Neural progenitor cell (in vitro differentiated cells): ENCODE measurements around the gene KDM5B. TPM values are rescaled to one million over a fixed set of nuclear protein-coding genes. Genes with fewer than 3 reads are reported as not detected.
A peak's percentile ranks its signal among the peaks of the same experiment; 100 is the strongest.

Experiments
- DNase-seq: peaks from one replicate; pipeline ENCODE4 v3.0.0-alpha.2; 2016; ENCODE audit warnings: low spot score
- H2AFZ ChIP-seq: fragments of 200-600 bp; sonication (generic); replicated peaks from 2 replicates; pipeline ENCODE4 v1.6.1; 2016; ENCODE audit warnings: antibody characterized with exemption
- H3F3A ChIP-seq: fragments of 200-600 bp; sonication (generic); 2 replicates; pipeline ENCODE4 v1.6.1; 2016; ENCODE audit warnings: antibody characterized with exemption, low read depth
- H3K27ac ChIP-seq: fragments of 200-600 bp; sonication (generic); 2 replicates; pipeline ENCODE4 v1.5.1; 2016; ENCODE audit warnings: mild to moderate bottlenecking
- H3K27me3 ChIP-seq: fragments of 200-600 bp; sonication (generic); 2 replicates; pipeline ENCODE4 v1.6.1; 2016; ENCODE audit warnings: mild to moderate bottlenecking, moderate library complexity
- H3K36me3 ChIP-seq: fragments of 200-600 bp; sonication (generic); 2 replicates; pipeline ENCODE4 v1.5.1; 2016
- H3K4me1 ChIP-seq: fragments of 200-600 bp; sonication (generic); 2 replicates; pipeline ENCODE4 v1.6.1; 2016; ENCODE audit warnings: mixed run types
- H3K4me2 ChIP-seq: fragments of 200-600 bp; sonication (generic); 2 replicates; pipeline ENCODE4 v1.6.1; 2016
- H3K4me3 ChIP-seq: fragments of 200-600 bp; sonication (generic); 2 replicates; pipeline ENCODE4 v1.5.1; 2016
- H3K79me2 ChIP-seq: fragments of 200-600 bp; sonication (generic); 2 replicates; pipeline ENCODE4 v1.6.1; 2016; ENCODE audit warnings: low read depth
- H3K9ac ChIP-seq: fragments of 200-600 bp; sonication (generic); 2 replicates; pipeline ENCODE4 v1.6.1; 2016
- H3K9me3 ChIP-seq: fragments of 200-600 bp; sonication (generic); 2 replicates; pipeline ENCODE4 v1.5.1; 2016; ENCODE audit warnings: low read depth
- H4K20me1 ChIP-seq: fragments of 200-600 bp; sonication (generic); 2 replicates; pipeline ENCODE4 v1.6.1; 2016; ENCODE audit warnings: low read depth
- H3K27ac Mint-ChIP-seq: 3 replicates; pipeline ENCODE4 v1.8.0; 2021; ENCODE audit warnings: mixed read lengths
- H3K27me3 Mint-ChIP-seq: 2 replicates; pipeline ENCODE4 v1.8.0; 2022; ENCODE audit warnings: low read depth, mild to moderate bottlenecking, inconsistent platforms, moderate library complexity, mixed read lengths; ENCODE audit not compliant: insufficient read depth
- H3K36me3 Mint-ChIP-seq: 3 replicates; pipeline ENCODE4 v1.8.0; 2021; ENCODE audit warnings: mixed read lengths
- H3K4me1 Mint-ChIP-seq: 3 replicates; pipeline ENCODE4 v1.8.0; 2021; ENCODE audit warnings: mixed read lengths
- H3K4me3 Mint-ChIP-seq: 3 replicates; pipeline ENCODE4 v1.8.0; 2021; ENCODE audit warnings: mild to moderate bottlenecking, moderate library complexity, mixed read lengths
- H3K9me3 Mint-ChIP-seq: 3 replicates; pipeline ENCODE4 v1.8.0; 2020; ENCODE audit warnings: mixed read lengths
- CTCF ChIP-seq: fragments of 200-600 bp; sonication (generic); IDR thresholded peaks from 2 replicates; pipeline ENCODE4 v1.5.1; 2017; ENCODE audit warnings: antibody characterized with exemption, mild to moderate bottlenecking
- EZH2 ChIP-seq: fragments of 200-600 bp; sonication (generic); IDR thresholded peaks from 2 replicates; pipeline ENCODE4 v1.6.1; 2017; ENCODE audit warnings: antibody characterized with exemption, mild to moderate bottlenecking, moderate library complexity
- EZH2phosphoT487 ChIP-seq: fragments of 200-600 bp; sonication (generic); IDR thresholded peaks from 2 replicates; pipeline ENCODE4 v1.6.1; 2017; ENCODE audit warnings: antibody characterized with exemption
- total RNA-seq: library from RNA; depleted of rRNA; stranded (reverse); fragments of >200 nt; gene quantifications from 2 replicates; pipeline ENCODE4 v1.2.3, GENCODE V29; 2015; ENCODE audit warnings: low replicate concordance

Gene KDM5B
- total RNA-seq, 1 donor from 2014 or later: 283 TPM

- H3K79me2 ChIP-seq: peaks cover 82% of the 10 kb centered on the region
- no peak overlapping the region for H2AFZ ChIP-seq
- TF ChIP-seq EZH2phosphoT487 (no peak), EZH2 (no peak), CTCF (no peak)
- peak overlapping the region; percentile 94 for H3K9ac ChIP-seq
- Mint-ChIP-seq H3K4me3 (peak overlapping the region; percentile 88), H3K4me1 (peaks cover 42% of the 10 kb centered on the region), H3K9me3 (no peaks in the 10 kb centered on the region), H3K36me3 (peaks cover 10% of the 10 kb centered on the region), H3K27ac (peak overlapping the region; percentile 97), H3K27me3 (peaks cover 6% of the 10 kb centered on the region)
- H4K20me1 ChIP-seq: peaks cover 50% of the 10 kb centered on the region
- peaks cover 23% of the 10 kb centered on the region for H3F3A ChIP-seq
- H3K36me3 ChIP-seq: no peaks in the 10 kb centered on the region
- H3K4me1 ChIP-seq: peaks cover 56% of the 10 kb centered on the region
- peak; percentile 48 for DNase-seq
- H3K27me3 ChIP-seq: peaks cover 19% of the 10 kb centered on the region
- peak overlapping the region; percentile 98 for H3K4me2 ChIP-seq
- peak overlapping the region; percentile 96 for H3K4me3 ChIP-seq
- peak overlapping the region; percentile 74 for H3K27ac ChIP-seq
- no peaks in the 10 kb centered on the region for H3K9me3 ChIP-seq
Observed at GRCh38 chr1:202806845-202807450, 1.3 kb downstream of the KDM5B start.

- no peak for TF ChIP-seq EZH2
- TF ChIP-seq EZH2phosphoT487: no peak
- no peak for TF ChIP-seq CTCF
- Histone ChIP-seq H3K27ac (peak overlapping the region; percentile 74), H3K4me3 (peak overlapping the region; percentile 96), H3K9me3 (no peaks in the 10 kb centered on the region), H4K20me1 (peaks cover 57% of the 10 kb centered on the region), H3K27me3 (peaks cover 14% of the 10 kb centered on the region), H3K4me1 (peaks cover 54% of the 10 kb centered on the region), H3F3A (peaks cover 22% of the 10 kb centered on the region), H3K9ac (peak overlapping the region; percentile 94), H3K36me3 (peaks cover 1% of the 10 kb centered on the region), H3K79me2 (peaks cover 84% of the 10 kb centered on the region), H2AFZ (no peak overlapping the region), H3K4me2 (peak overlapping the region; percentile 98)
- no peaks in the 10 kb centered on the region for H3K9me3 Mint-ChIP-seq
- peak overlapping the region; percentile 97 for H3K27ac Mint-ChIP-seq
- peaks cover 10% of the 10 kb centered on the region for H3K27me3 Mint-ChIP-seq
- H3K4me1 Mint-ChIP-seq: peaks cover 37% of the 10 kb centered on the region
- peaks cover 12% of the 10 kb centered on the region for H3K36me3 Mint-ChIP-seq
- H3K4me3 Mint-ChIP-seq: peak overlapping the region; percentile 88
- DNase-seq: no peak
Observed at GRCh38 chr1:202805886-202806844, 2.1 kb downstream of the KDM5B start.

- H3K4me3 ChIP-seq: peak overlapping the region; percentile 96
- peaks cover 3% of the 10 kb centered on the region for H3K36me3 ChIP-seq
- H3K9me3 ChIP-seq: no peaks in the 10 kb centered on the region
- H3F3A ChIP-seq: peaks cover 13% of the 10 kb centered on the region
- Mint-ChIP-seq H3K36me3 (peaks cover 22% of the 10 kb centered on the region), H3K4me3 (no peak overlapping the region), H3K4me1 (peaks cover 28% of the 10 kb centered on the region), H3K9me3 (no peaks in the 10 kb centered on the region), H3K27me3 (peaks cover 4% of the 10 kb centered on the region), H3K27ac (no peak overlapping the region)
- peaks cover 44% of the 10 kb centered on the region for H3K4me1 ChIP-seq
- TF ChIP-seq EZH2phosphoT487: no peak
- no peak overlapping the region for H2AFZ ChIP-seq
- no peak for DNase-seq
- H3K79me2 ChIP-seq: peaks cover 100% of the 10 kb centered on the region
- no peak overlapping the region for H3K27ac ChIP-seq
- H3K4me2 ChIP-seq: peak overlapping the region; percentile 98
- H4K20me1 ChIP-seq: peaks cover 78% of the 10 kb centered on the region
- no peak overlapping the region for H3K9ac ChIP-seq
- H3K27me3 ChIP-seq: peaks cover 5% of the 10 kb centered on the region
Observed at GRCh38 chr1:202804126-202804525, 4.1 kb downstream of the KDM5B start.
